HG03025 (cell line): ENCODE measurements around the gene CNFN.
A peak's percentile ranks its signal among the peaks of the same experiment; 100 is the strongest.

Source experiments
- ATAC-seq: cut with Tn5 transposase; IDR thresholded peaks from one replicate; pipeline ENCODE4 v1.9.1; 2021; ENCODE audit warnings: mild to moderate bottlenecking, moderate library complexity; ENCODE audit not compliant: unreplicated experiment, low FRiP score

The CNFN gene

GRCh38 chr19:42410371-42410770 is 20.3 kb upstream of the CNFN start:
- ATAC-seq, result no peak

- ATAC-seq, result no peak
Measured at GRCh38 chr19:42409477-42409876, 19.4 kb upstream of the CNFN start.

- ATAC-seq, result no peak
Measured at GRCh38 chr19:42407816-42408175, 17.7 kb upstream of the CNFN start.

- ATAC-seq, result no peak
Measured at GRCh38 chr19:42407085-42407815, 17.2 kb upstream of the CNFN start.

GRCh38 chr19:42406111-42406510 is 16.0 kb upstream of the CNFN start:
- ATAC-seq, result no peak

- no peak for ATAC-seq
Measured at GRCh38 chr19:42403586-42403985, 13.5 kb upstream of the CNFN start.

- ATAC-seq, result no peak
Measured at GRCh38 chr19:42402376-42403116, 12.4 kb upstream of the CNFN start.

GRCh38 chr19:42401365-42402303 is 11.5 kb upstream of the CNFN start:
- ATAC-seq, result no peak

GRCh38 chr19:42400404-42400803 is 10.3 kb upstream of the CNFN start:
- no peak for ATAC-seq

- no peak for ATAC-seq
Measured at GRCh38 chr19:42397263-42398166, 7.4 kb upstream of the CNFN start.

GRCh38 chr19:42396381-42397262 is 6.5 kb upstream of the CNFN start:
- peak; percentile 88 for ATAC-seq

GRCh38 chr19:42394751-42395150 is 4.7 kb upstream of the CNFN start:
- ATAC-seq, result no peak

GRCh38 chr19:42392165-42392564 is 2.1 kb upstream of the CNFN start:
- no peak for ATAC-seq

GRCh38 chr19:42388851-42389489 is 1.1 kb downstream of the CNFN start:
- ATAC-seq, result no peak

GRCh38 chr19:42386974-42387707 is 3.0 kb downstream of the CNFN start:
- no peak for ATAC-seq

- no peak for ATAC-seq
Measured at GRCh38 chr19:42380155-42380554, 9.9 kb downstream of the CNFN start.

GRCh38 chr19:42378225-42379215 is 11.6 kb downstream of the CNFN start:
- ATAC-seq, result no peak
